Activated CD4-positive, CD25-positive, alpha-beta regulatory T cell treated with anti-CD3 and anti-CD28 coated beads, Interleukin-2, amount 50 U/mL, for 24 hours (primary cell): ENCODE measurements around the gene PTGDR2.
A peak's percentile ranks its signal among the peaks of the same experiment; 100 is the strongest.
"Not testable (repeated sequence)": the region's sequence is repeated elsewhere in the genome, so short reads cannot be mapped to it uniquely, and the experiment has no call there.

Source experiments
- ATAC-seq, 2 donors: fragments of 150-1000 bp; cut with Tn5 transposase; one replicate each; pipeline ENCODE4 v1.10.0; 2021; ENCODE audit warnings: mild to moderate bottlenecking in 1 of 2, moderate library complexity in 1 of 2

PTGDR2 gene

DNA sequence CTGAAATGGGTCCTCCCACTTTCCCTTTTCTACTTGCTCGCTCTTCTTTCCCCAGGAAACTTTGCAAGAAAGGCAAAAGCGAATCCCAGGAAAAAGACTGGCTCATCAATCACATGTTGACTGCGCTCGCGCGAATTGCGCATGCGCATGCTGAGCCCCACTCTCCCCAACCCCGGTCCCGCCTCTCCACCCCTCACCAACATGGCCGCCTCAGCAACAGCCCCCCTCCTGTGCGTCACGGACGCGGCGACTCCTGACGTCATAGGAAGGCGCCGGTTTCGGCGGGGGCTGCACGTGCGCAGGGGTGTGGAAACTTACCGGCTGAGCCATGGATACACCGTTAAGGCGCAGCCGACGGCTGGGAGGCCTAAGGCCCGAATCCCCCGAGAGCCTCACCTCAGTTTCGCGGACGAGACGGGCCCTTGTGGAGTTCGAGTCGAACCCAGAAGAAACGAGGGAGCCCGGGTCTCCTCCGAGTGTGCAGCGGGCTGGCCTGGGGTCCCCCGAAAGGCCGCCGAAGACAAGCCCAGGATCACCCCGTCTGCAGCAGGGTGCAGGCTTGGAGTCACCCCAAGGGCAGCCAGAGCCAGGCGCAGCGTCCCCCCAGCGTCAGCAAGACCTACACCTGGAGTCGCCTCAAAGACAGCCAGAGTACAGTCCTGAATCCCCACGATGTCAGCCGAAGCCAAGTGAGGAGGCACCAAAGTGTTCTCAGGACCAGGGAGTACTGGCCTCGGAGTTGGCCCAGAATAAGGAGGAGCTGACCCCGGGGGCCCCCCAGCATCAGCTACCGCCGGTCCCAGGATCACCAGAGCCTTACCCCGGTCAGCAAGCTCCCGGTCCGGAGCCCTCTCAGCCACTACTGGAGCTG lies 13.7 kb downstream of the PTGDR2 start, which contains the start of gene CCDC86:
TSS of gene CCDC86 (plus strand) at position 317 of the 871 bp plus-strand sequence. CDS start at position 329, 12 bp downstream.
- peak; percentile 91 to 92 for ATAC-seq

DNA sequence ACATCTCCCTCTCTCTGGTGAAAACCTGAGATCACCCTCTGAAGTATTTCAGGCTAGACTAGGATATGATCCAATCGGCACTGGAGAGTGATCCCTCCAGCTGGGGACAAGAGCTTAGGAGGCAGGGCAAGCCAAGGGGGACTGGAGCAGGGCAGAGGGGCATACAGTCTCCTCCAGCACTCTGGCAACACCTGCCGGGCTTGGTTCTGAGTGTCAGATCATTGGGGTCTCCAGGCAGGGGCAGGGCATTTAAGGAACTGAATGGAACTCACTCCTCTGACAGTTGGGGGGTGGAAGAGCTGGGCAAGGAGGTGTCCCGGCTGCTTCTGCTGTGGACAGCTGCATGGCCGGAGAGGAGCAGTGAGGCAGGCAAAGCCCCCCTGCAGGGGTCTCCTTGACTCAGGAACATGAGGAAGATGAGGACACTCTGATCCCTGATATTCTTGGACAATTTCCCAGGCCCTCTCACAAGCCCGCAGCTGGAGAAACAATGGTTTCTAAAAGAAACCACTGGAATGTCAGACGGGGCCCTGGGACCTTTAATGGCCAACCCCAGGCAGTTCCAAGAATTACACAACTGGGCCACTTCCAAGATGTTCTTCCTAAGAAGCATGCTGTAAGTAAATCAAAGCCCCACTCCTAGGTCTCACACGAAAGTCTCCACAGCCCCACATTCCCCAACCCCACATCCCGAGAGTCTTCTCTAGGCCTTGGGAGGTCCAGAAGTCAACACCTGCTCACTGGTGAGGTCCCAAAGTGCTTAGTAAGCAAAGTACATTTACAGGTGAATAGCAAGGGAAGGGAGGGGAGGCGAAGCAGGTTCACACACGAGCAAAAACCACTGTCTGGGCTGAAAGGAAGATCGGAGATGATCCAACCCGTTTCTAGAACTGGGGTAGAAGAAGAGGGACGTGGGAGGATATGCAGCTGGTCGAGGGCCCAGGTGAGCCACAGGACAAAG lies 15.0 kb downstream of the PTGDR2 start:
- no peak for ATAC-seq

DNA sequence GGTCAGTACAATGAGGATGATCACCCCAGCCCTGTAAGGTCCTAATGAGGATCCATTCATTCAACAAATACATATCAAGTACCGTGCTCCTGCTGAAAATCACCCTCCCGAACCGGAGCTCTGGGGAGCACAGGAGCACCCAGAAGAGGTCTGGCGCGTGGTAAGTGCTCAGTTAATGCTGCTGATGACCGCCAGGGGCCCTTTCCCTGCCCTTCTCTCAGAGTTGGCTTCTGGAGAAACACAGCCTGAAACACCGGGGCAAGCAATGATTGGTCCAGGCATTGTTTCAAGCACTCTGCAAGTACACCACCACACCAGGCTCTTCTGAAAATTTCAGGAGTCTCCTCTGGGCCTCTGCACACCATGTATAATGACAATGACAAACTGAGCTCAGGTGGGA lies 17.6 kb downstream of the PTGDR2 start:
- ATAC-seq, result no peak

DNA sequence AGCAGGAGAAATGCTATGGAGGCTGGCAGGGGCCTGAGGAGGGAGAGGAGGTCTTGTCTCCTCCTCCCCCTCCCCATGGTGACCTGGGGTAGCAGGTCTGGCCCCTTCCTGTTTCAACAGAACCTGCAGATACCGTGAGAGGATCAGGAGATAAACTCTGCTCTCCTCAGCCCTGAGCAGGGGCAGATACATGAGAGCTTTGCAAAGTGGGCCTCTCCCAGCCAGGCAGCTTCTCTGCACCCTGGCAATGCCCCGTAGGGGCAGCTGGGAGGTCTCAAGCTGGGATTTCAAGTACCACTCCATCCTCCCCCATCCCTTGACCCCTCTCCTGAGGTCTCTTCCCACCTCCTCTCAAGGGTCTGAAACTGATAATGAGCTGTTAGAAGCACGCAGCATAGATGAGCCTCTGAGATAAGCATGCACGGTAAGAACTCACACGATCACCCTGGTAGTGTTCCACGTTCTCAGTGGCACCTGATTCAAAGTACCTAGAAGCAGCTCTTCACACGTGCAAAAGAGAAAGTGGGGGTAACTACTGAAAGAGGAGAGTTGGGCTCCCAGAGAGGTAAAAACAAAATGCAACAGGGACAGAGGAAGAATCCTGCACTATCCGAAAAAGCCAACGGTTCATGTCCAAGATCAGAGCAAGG lies 18.8 kb downstream of the PTGDR2 start:
- ATAC-seq, result no peak

DNA sequence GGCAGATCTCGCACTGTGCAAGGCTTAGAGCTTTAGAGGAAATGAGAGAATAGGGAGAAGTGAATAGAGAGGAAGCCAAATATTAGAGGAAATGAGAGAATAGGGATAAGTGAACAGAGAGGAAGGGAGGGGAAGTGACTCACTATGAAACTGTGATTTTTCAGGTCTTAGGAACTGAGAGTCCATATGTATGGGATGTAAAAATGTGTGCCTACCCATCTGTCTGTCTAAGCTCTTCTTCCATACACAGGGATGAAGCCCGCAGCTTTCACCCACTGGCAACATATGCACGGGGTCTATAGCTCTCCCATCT lies 20.3 kb downstream of the PTGDR2 start:
- ATAC-seq, result no peak

DNA sequence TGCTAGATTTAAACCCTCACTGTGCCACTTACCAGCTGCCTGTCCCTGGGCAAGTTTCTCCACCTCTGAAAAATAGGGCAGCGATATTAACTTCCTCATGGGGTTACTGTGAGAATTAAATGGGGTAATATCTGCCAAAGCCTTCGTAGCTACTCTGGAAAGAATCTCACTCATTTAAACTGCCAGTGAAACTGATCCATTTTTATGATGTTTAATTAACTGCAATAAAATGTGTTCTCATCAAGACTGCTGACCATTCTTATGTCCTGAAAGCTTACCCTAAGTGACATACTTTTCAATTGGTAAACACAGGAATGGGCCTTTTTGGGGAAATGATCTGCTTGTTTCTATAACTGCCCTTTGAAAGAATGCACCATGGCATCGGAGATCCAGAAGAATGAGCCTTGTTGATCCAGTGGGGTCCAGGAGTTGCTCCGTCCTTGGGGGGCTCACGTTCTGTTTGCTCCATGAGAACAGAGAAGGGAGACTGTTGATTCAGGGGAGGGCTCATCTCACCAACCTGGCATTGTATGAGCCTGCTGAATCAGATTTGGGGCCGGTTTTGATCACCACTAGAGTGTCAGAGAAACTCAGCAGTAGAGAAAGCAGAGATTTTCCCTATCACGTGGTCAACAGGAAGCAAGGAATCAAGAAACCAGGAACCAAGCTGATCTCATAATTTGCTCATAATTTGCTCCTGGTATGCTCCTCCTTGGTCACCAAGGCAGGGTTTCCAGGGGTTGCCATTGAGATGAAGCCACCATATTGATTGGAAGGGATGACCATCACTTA lies 20.8 kb downstream of the PTGDR2 start:
- no peak for ATAC-seq

DNA sequence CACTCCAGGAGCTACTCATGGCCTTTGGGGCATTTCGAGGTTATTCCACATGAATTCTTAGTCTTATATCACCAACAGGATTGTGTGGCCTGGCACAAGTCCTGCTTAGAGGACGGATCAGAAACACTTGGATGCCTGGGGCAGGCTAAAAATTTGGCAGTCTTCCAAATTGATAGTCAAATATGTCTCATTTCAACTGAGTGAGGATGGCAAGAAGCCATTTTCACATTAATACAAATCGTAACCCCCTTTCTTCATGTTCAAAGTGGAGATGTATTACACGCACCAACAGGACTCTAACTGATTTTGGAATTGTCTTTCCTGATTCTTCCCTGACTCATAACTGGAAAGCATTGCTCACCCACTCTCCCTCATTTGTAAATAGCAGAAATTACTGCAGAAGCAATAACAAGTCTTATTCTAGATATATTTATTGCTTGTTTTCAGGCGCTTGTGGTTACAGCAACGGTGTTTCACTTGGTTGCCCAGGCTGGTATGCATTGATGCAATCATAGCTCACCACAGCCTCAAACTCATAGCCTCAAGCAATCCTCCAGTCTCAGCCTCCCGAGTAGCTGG lies 24.2 kb downstream of the PTGDR2 start:
- no peak for ATAC-seq

DNA sequence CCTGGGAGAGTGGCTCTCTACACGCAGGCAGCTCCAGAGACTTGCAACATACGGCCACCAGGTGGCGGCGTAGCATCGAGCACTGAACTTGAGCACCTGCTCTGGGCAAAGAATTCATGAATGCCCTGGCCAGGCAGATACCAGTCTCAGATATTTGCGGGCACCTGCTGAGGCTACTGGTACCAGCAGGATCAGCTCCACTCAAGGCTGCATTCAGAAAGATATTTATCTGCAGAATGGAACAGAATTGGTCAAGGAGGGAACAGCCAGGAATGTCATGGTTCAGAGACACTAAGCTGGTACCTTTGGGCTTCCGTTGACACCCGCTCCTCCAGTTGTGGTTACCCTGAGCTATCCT lies 24.6 kb downstream of the PTGDR2 start:
- peak; percentile 81 to 83 for ATAC-seq

DNA sequence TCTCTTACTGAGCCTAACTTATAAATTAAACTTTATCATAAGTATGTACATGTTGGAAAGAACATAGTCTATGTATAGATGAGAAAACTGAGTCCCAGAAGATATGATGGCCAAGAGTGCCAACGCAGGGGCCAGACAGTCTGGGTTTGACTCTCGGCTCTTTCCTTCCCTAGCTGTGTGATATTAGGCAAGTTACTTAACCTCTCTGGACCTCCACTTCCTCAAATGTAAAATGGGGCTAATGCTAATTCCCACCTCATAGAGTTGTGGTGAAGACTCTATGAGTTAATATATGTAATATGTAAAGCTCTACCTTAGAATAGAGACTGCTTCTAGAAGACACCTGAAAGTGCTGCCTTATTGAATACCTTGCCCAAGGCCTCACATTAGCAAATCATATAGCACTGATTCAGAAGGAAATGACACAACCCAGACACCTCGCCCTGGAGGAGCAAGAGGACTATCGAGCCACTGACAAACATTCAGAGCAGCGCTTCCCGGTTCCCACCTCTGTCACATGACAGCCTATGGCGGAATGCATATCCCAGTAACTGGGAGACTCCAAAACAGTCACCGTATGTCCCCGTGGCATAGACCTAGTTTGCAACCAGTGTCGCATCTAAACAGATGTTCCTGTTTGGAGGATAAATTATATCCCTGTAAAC lies 25.1 kb downstream of the PTGDR2 start:
- ATAC-seq, result peak in 1 of 2 donors; percentile 78

DNA sequence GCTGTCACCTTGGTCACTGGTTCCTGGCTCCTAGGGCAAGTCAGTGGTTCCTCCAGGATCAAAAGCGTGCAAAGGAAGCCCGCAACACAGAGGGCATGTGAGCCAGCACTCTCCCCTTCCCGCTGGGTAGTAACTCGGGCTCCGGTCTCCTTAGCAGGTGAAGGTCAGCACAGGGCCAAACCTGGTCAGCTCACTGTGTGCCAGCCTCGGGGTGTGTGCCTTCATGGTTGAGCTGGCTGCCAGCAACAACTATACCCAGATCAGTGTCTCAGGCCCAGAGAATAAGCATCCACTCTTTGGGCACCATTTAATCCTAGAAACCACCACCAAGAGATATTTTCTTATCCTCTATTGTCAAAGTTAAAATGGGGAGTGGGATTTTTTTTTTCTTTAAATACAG lies 30.0 kb downstream of the PTGDR2 start:
- ATAC-seq, result no peak

DNA sequence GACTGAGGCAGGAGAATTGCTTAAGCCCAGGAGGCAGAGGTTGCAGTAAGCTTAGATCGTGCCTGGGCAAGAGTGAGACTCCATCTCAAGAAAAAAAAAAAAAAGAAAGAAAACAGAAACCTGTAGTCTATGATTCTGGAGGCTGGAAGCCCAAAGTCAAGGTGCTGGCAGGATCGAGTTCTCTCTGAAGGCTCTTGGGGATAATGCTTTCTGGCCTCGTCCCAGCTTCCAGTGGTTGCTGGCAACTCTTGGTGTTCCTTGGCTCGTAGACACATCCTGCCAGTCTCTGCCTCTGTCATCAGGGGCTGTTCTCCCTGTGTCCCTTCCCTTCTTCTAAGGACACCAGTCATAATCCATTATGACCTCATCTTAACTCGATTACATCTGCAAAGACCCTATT lies 30.6 kb downstream of the PTGDR2 start:
- no peak for ATAC-seq

DNA sequence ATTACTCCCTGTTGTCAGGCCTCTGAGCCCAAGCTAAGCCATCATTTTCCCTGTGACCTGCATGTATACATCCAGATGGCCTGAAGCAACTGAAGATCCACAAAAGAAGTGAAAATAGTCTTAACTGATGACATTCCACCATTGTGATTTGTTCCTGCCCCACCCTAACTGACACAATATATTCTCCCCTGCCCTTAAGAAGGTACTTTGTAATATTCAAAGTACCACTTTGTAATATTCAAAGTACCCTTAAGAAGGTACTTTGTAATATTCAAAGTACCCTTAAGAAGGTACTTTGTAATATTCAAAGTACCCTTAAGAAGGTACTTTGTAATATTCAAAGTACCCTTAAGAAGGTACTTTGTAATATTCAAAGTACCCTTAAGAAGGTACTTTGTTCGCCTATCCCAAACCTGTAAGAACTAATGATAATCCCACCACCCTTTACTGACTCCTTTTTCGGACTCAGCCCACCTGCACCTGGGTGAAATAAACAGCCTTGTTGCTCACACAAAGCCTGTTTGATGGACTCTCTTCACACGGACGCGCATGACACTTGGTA lies 31.9 kb downstream of the PTGDR2 start:
- not testable (repeated sequence) for ATAC-seq

DNA sequence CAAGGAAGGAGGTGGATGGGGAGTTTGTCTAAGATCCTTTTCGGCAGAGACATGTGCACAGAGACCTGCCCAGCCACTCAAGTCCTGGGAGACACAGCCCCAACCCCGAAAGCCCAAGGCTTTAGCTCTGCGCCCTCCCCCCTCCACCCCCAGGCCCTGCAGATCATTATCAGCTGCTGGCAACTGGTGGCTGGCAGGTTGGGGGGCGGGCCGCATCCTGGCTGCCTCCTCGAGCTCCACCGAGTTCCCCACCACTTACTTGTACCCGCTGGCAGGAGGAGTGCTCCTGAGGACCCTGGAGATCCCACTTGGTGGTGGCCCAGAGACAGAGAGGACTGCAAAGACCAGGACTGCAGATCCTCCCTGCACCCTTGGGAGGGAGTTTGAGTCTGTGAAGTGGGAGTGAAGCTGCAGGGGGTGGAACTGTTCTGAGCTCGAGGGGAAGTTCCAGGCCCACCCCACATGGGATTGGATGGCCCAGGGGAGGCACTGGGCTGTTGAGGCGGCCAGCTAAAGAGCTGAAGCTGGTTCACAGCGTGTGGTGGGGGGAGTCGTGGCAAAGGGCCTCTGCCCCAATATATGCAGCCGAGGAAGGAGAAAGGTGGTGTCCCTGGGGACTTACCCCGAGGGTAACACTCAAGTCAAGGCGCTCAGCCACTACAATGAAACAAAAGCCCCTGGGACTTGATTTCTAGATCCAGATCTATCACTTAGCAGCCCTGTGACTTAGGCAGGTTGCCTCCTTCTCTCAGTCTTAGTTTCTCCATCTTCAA lies 33.7 kb downstream of the PTGDR2 start:
- no peak for ATAC-seq

DNA sequence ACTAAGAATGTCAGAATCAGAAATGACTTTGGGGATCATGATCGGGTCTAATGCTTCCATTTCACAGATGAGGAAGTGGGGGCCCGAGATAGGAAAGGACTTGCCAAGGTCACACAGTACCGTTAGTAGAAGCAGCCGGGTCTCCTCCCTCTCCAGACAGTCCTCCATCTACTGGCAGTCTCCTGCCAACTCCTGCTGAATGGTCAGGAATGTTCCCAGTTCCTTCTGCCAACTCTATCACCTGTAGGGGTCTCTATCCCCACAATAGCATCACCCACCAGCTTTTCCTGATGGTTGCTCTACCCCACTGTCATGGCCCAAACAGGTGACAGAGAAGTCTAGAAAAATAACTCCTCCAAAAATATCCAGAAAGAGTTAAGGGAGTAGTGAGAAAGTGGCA lies 37.7 kb downstream of the PTGDR2 start:
- no peak for ATAC-seq

DNA sequence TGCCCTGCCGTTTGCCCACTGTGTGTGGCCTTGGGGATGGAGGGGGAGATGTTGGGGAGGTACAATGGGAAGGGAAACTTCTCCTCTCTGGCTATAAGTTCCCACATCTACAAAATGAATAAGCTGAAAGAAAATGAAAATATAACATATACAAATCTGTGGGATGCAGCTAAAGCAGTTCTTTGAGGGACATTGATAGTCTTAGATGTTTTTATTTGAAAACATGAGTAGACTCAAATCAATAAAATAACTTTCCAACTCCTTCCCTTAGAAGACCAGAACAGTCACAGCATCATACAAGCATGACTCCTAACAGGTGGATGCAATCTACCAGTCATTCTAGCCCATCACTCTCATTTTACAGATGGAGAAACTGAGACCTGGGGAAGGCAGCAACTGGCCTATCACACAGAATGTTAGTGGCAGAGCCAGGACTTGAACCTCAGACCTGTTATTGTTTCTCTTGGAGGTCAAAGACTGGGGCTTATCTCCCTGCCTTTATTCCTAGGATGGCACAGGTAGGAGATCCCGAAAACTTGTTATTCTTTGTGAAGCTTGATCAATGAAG lies 39.1 kb downstream of the PTGDR2 start:
- ATAC-seq, result no peak

DNA sequence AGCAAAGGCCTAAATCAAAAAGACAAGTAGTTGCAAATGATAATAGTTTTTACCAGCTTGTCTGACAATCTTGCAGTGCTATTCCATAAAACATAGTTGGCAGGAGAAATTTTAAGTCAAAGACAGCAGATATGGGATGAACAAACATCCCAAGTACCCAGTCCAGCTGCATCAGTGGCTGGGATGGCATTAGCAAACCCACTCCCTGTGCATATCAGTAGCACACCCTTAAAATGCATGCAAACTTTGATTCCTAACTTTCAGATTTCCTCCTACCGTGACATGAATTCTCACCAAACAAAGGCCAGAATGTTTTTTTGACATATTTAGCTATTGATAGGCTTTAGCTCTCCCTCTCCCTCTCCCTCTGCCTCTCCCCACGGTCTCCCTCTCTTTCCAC lies 41.6 kb downstream of the PTGDR2 start:
- ATAC-seq, result no peak

DNA sequence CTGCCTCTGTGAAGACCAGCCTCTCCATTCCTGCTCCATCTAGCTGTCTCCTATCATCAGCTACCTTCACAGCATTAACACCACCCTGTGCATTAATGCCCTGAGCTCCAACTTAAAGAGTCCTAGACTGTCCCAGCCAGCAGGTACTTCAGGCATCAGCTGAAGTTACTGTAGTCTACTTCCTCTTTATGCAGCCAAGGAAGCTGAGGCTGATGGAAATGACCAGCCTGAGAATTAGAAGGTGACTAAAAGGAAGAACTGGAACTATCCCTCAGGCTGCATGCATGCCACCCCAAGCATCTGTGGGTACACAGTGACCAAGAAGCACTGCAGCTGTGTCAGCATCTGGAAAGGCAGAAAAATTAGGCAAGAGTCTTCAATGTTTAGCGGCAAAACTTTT lies 42.4 kb downstream of the PTGDR2 start:
- no peak for ATAC-seq

DNA sequence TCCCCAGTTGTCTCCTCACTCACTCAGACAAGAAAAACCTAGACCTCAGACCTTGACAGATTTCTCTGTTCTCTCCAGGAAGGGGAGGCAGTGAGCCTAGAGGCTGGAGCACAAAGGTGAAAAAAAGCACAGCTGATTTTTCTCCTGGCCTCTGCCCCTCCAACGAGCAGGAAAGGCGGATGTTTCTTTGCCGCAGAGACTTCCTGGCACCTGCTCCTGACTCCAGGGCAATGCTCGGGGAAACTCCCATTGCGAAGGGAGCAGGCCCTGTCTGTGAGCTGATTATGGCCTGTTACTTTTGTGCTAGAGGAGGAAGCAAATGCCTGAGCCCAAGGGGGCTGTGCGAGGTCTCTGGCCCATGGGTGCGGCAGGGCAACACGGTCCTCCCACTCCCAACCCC lies 45.2 kb downstream of the PTGDR2 start:
- no peak for ATAC-seq

DNA sequence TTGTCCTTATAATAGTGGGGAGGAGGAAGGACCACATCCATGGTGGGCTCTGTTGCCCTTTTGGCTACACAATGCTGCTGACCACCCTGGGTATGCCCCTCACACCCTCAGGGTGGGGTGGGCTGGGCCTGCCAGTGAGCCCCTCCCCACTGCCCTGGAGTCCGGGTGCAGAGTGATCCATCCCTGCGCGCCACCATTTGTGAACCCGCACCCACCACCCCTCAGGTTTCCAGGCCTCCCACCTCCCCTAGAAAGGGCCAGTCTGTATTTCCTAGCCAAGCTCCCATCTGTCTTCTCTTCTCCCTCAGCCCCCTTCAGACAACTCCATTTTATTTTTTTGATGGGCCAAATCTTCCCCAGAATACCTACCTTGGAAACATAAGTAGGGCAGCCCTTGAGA lies 45.6 kb downstream of the PTGDR2 start:
- no peak for ATAC-seq

DNA sequence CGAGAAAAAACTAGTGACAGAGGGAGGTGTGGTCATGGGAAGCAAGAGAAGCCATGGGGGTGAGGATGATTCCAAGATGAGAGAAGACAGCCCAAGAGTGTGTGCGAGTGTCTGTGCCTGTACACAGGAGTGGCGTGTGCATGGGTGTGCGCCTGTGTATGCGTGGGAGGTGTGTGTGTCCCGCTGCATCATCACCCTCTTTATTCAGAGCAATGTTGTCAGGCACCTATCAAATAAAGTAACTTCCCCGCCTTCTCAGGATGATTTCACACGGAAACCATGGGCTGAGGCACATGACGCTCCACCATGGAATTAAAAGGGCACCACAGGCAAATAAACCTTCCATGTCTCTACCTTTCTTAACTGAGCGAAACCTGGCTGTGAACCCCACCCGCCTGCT lies 46.1 kb downstream of the PTGDR2 start:
- no peak for ATAC-seq
